ENCODE data around the gene RPE. TPM values are rescaled to one million over a fixed set of nuclear protein-coding genes. Genes with fewer than 3 reads are reported as not detected.

Gene RPE
- total and polyA plus RNA-seq, 2 experiments from 2014 or later, result 39.3 to 57.4 TPM

- H3K4me3 ChIP-seq, result no peak overlapping the region
- H3K4me1 ChIP-seq (ENCODE audit: low read depth), result no peaks in the 10 kb centered on the region
- no peaks in the 10 kb centered on the region for H3K9me3 ChIP-seq (ENCODE audit: low read depth)
- peaks cover 5% of the 10 kb centered on the region for H3K36me3 ChIP-seq
- DNase-seq (ENCODE audit: low read depth in 1 of 2, low spot score in 1 of 2), result no peak
- no peak for TF ChIP-seq CTCF (IDR thresholded peaks at IDR 0.05; ENCODE audit: low read depth, low read length)
- no peaks in the 10 kb centered on the region for H3K27me3 ChIP-seq
- H3K27ac ChIP-seq, result no peak overlapping the region
Observed at GRCh38 chr2:210038078-210038477, 35.6 kb downstream of the RPE start.

DNA sequence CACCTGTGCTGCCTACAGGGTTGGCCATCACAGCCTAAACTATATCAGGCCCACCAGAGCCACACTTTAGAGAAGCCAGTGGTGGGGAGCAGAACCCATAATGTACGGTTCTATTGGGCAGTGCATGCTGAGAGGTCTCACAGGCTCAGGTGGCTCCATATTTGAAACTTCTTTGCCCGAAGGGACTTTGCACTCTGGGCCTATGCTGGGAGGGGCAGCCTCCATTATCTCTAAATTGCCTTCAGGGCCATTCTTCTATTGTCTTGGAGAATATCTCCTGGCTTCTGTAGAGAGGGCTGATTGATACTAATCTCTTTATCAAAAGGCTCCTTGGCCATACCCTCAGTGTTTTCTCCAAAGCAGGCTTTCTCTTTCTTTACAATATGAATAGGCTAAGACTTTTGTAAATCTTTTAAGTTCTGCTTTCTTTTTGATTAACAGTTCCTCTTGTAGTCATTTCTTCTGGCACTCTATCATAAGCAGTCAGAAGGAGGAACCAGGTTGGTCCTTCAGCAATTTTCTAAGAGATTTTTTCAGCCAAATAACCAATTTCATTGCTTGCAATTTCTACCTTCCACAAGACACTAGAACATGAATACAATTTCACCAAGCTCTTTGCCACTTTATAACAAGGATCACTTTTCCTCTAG is 44.5 kb downstream of the RPE start:
- Histone ChIP-seq H3K4me3 (no peak overlapping the region), H3K36me3 (peaks cover 5% of the 10 kb centered on the region), H3K4me1 (ENCODE audit: low read depth) (no peaks in the 10 kb centered on the region), H3K27ac (no peak overlapping the region), H3K27me3 (no peaks in the 10 kb centered on the region), H3K9me3 (ENCODE audit: low read depth) (no peaks in the 10 kb centered on the region)
- DNase-seq (ENCODE audit: low read depth in 1 of 2, low spot score in 1 of 2), result no peak
- no peak for TF ChIP-seq CTCF (IDR thresholded peaks at IDR 0.05; ENCODE audit: low read depth, low read length)

- H3K36me3 ChIP-seq, result no peaks in the 10 kb centered on the region
- TF ChIP-seq CTCF (IDR thresholded peaks at IDR 0.05; ENCODE audit: low read depth, low read length), result no peak
- no peaks in the 10 kb centered on the region for H3K9me3 ChIP-seq (ENCODE audit: low read depth)
- H3K4me1 ChIP-seq (ENCODE audit: low read depth), result no peaks in the 10 kb centered on the region
- DNase-seq (ENCODE audit: low read depth in 1 of 2, low spot score in 1 of 2), result no peak
- H3K27me3 ChIP-seq, result no peaks in the 10 kb centered on the region
- no peak overlapping the region for H3K4me3 ChIP-seq
- H3K27ac ChIP-seq, result no peak overlapping the region
Observed at GRCh38 chr2:210049831-210050230, 47.4 kb downstream of the RPE start.

DNA sequence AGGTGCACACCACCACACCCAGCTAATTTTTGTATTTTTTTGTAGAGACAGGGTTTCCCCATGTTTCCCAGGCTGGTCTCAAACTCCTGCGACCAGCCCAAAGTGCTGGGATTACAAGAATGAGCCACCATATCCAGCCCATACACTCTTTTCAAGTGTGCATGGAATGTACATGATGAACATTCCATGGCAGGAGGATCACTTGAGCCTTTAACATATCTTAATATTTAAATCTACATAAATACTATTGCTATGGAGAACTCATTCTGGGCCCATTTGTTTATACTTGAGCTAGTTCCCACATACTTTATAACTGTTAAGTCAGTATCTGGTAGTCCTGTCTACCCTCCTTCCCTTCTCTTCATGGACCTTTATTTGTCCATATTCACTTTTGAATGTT is 48.4 kb downstream of the RPE start:
- no peaks in the 10 kb centered on the region for H3K27me3 ChIP-seq
- no peak overlapping the region for H3K27ac ChIP-seq
- no peak overlapping the region for H3K4me3 ChIP-seq
- no peaks in the 10 kb centered on the region for H3K9me3 ChIP-seq (ENCODE audit: low read depth)
- no peaks in the 10 kb centered on the region for H3K36me3 ChIP-seq
- TF ChIP-seq CTCF (IDR thresholded peaks at IDR 0.05; ENCODE audit: low read depth, low read length), result no peak
- no peak for DNase-seq (ENCODE audit: low read depth in 1 of 2, low spot score in 1 of 2)
- H3K4me1 ChIP-seq (ENCODE audit: low read depth), result no peaks in the 10 kb centered on the region

GRCh38 chr2:210054696-210055095 is 52.3 kb downstream of the RPE start:
- no peak for DNase-seq (ENCODE audit: low read depth in 1 of 2, low spot score in 1 of 2)
- no peaks in the 10 kb centered on the region for H3K36me3 ChIP-seq
- H3K27me3 ChIP-seq, result no peaks in the 10 kb centered on the region
- no peak overlapping the region for H3K27ac ChIP-seq
- H3K9me3 ChIP-seq (ENCODE audit: low read depth), result no peaks in the 10 kb centered on the region
- no peak overlapping the region for H3K4me3 ChIP-seq
- H3K4me1 ChIP-seq (ENCODE audit: low read depth), result no peaks in the 10 kb centered on the region
- no peak for TF ChIP-seq CTCF (IDR thresholded peaks at IDR 0.05; ENCODE audit: low read depth, low read length)

All from cardiac muscle cell (in vitro differentiated cells and primary cell).